Stimulated activated CD8-positive, alpha-beta memory T cell treated with anti-CD3 and anti-CD28 coated beads, Interleukin-12 subunit alpha, Interleukin-12 subunit beta, amount 100 ng/mL, for 24 hours (primary cell): ENCODE results near the gene SMARCAD1.
"Not testable (repeated sequence)": the region's sequence is repeated elsewhere in the genome, so short reads cannot be mapped to it uniquely, and the experiment has no call there.

Experiments used
- DNase-seq: peaks from one replicate; pipeline ENCODE4 v3.0.0-alpha.2; 2020; ENCODE audit errors: extremely low read depth

Gene SMARCAD1

DNA sequence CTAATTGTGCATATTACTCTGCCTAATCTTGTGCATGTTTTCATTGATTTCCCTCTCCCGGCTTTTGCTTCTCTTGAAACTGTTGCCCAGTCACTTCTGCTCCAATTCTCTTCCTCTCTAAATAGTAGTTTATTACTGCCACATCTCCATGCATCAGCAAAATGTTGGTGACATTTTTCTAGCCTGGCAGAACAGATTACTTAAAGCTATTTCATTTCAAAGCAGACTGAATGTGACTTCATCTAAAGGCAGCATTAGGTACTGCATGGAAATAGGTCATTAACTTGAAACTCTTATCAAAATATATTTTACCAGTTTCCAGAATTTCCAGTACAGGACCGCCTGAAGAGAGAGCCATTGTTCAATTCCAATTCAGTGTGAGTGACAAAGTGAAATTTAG lies 82.6 kb downstream of the SMARCAD1 start:
- DNase-seq, result no peak

DNA sequence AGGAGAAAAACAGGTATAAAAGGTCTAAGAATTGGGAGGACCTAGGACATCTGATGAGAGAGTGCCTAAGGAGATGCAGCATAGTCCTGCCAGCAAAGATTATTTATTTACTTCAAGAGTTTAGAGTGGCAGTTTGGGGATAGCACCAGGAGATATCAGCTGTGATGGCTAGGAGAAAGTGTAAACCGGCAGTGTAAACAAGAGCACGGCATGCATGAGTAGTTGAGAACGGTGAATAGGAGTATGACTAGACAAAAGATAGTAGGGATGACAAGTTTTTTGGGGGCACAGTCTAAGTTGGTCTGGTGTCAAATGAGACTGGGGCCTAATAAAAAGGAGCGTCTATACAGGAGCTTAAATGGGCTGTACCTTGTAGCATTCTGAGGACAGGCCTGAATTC lies 86.3 kb downstream of the SMARCAD1 start:
- DNase-seq, result not testable (repeated sequence)

DNA sequence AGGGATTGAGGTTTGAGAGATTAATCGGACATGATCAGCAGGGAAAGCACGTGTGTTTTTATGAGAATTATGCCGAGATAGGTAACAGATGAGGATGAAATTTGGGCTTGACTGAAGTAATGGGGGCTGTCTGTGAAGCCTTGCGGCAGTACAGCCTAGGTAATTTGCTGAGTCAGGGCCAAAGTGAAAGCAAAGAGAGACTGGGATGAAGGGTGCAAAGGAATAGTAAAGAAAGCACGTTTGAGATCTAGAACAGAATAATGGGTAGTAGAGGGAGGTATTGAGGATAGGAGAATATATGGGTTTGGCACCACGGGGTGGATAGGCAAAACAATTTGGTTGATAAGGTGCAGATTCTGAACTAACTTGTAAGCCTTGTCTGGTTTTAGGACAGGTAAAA lies 87.8 kb downstream of the SMARCAD1 start:
- not testable (repeated sequence) for DNase-seq

DNA sequence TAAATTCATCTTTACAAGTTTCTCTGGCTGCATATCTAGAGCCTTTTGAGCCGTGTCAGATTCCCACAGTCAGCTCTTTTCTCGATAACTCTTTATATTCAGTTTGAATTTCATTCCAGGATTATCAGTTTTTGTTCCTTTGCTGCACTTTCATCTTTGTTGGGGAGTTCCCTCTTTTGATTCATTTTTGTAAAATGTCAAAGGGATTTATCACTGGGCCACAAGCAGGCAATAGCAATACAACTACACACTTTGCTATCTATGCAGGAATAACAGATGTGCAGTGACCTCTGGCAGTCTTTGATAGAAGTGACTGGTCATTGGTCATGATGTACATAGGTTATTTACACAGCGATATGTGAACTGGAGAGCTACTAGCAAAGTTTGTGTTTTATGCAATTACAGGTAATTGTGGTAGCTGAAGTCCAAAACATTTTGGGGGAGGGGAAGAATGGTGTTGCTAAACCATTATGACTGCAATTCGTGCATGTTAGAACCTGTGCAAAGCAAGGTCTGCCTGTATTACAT lies 91.1 kb downstream of the SMARCAD1 start:
- no peak for DNase-seq

DNA sequence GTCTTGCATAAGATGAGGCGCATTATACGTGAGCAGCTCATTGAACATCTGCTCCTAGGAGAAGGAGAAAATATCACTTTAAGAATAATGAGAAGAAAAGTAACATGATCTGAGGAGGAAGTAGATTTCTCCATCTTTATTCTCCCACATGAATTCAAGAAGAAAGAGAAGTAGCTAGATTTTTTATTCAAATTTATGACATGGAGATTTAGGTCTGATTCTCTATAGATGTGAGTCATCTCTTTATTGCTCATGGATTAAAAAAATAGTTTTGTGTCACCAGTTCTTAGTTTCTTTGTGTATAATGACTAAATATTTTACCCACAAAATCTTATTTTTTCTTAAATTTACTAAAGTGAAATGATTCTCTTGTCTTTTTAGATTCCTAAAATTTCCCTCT lies 94.5 kb downstream of the SMARCAD1 start:
- no peak for DNase-seq

DNA sequence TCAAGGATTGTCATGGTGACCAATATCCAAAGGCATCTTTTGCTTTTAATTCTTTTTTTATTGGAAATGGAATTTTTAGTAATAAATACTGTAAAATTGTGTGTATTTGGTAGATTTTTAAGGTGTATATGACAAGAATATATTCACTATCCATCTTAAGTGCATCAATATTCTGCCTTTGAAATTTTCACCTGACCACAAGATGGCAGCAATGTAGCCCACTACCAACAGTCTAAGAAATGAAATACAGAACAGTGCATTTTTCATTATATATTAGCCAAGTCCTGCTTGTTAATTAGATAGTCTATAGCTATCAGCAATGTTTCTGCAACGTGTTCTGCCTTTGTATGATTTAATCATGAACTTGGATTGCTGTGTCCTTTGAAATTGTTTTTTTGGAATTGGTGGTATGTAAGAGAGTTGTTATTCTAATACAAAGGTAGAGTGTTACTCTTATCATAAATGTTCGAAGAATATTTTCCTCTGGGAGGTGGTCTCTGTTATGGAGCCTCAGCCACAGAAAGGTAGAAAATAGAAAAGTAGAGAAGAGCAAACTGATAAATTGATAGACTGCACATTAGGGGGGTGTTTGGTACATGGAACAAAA lies 96.8 kb downstream of the SMARCAD1 start:
- DNase-seq, result no peak

DNA sequence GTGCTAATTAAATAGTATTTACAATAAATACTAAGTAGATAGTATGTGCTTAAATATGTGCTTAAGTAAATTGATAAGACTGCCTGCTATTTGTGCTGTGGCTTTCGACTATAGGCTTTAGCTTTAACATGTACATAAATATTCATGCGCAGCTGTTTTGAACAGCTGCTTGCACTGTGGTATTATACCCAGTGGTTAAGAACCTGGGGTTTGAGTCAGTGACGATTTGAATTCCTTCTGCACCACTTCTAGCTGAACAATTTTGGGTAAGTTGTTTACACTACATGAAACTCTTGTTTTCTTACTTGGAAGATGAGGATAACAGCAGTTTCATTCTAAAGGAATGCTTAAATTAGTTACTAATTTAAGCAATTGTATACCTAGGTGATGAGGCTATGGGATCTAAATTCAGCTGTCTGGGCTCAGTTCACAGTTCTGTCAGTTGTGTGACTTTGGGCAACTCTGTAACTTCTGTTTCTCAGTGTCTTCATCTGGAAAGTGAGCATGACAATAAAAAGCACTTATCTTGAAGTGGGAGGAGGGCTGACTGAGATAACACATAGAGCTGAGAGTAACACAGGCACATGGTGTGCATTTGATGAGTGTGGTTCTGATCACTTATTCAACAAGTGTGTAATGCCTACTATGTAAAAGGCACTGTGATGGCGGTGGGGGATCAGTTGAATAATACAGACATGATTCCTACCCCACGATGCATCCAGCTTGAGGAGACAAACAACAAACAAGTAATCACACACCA lies 98.0 kb downstream of the SMARCAD1 start:
- no peak for DNase-seq

DNA sequence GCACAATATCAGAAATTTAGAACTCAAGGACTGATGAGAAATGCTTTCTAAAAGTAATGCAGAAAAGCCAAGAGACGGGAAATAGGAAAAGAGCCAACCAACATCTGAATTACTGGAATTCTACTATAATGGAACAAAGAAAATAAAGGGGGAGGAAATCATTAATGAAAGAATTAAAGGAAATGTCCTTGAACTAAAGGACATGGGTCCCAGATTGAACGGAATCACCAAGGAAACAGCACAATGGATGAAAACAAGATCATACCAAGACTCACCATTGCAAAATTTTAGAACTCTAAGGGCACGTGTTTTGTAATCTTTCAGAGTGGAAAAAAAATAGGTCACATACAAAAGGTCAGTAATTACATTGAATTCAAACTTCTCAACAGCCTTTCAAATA lies 99.0 kb downstream of the SMARCAD1 start:
- DNase-seq, result no peak

DNA sequence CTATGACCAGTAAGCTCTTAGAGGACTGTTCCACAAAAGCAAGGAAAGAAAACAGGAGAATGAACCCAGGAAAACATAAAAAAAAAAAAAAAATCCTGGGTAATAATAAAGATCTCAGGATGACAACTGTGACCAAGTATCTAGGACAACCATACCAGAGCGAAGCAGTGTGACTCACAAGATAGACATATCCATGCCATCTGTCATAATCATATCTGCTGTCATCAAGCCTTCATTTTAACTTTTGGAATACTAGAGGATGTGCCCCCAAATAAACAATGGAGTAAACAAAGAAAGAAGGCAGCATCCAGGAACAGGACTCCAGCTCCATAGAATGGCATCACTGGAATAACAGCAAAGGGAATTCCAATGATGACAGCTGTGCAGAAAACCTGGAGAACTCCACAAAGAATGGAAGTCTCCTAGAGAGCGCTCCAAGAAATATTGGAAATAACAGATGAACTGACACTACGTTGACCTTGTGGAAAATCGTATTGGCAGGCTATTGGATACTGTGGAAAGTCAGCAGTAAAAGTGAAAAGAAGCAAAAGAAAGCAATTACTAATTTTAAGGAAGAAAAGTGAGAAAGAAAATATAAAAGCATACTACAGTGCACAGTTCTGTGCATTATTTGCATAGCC lies 99.7 kb downstream of the SMARCAD1 start:
- DNase-seq, result no peak

DNA sequence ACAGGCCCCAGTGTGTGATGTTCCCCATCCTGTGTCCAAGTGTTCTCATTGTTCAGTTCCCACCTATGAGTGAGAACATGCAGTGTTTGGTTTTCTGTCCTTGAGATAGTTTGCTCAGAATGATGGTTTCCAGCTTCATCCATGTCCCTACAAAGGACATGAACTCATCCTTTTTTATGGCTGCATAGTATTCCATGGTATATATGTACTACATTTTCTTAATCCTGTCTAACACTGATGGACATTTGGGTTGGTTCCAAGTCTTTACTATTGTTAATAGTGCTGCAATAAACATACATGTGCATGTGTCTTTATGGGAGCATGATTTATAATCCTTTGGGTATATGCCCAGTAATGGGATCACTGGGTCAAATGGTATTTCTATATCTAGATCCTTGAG lies 112.3 kb downstream of the SMARCAD1 start:
- DNase-seq, result not testable (repeated sequence)

DNA sequence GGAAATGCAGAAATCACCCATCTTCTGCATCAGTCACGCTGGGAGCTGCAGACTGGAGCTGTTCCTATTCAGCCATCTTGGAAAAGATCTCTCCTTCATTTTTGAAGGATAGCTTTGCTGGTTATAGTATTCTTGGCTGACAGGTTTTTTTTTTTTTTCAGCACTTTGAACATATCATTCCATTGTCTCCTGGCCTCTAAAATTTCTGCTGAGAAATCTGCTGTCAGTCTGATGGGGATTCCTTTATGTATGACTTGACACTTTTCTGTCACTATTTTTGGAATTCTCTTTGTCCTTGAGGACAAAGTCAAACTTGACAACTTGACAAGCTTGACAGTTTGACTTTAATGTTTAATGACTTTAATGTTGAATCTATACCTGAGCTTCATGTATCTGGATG lies 118.2 kb downstream of the SMARCAD1 start:
- DNase-seq, result no peak

DNA sequence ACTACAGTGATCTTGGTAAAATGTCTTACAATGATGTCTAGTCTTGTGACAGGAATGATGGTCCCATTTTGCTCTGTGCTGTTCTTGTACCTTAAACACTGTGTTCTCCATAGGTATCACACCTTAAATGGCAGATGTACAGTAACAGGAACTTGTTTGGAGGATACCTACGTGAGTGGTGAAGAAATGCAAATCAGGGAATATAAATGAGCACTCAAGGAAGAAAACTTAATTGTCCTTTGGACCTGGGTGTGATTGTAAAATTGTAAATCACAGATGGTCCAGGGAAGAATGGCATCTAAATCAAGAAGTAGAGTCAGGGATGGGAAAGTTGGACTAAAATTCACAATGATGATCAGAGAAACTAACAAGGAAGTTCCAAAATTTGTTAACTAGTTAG lies 122.3 kb downstream of the SMARCAD1 start:
- DNase-seq, result no peak

DNA sequence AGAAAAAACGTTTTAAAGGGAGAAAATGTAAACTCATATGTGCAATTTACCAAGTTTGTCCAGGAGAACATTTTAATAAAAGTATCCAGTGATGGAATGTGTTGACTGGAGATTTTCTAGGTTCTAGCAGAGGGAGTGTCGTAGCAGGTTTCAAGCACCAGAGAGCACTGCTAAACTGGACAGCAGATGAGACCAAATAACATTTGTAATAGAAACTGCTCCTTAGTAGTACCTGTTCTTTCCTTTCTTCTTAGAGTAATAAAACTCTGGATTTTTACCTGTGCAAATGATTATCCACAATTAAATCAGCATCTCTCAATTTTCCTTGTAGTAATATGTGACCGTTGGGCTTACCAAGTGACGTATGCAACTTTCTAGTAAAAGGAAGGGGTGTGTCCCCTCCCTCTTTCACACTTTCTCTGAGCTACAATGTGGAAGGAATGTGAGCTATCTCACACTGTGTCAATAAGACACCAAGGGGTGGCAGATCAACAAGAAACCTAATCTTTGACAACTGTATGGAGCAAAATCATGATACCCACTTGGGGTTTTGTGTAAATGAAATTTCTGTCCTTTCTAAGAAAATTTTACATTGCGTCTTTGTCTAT lies 125.4 kb downstream of the SMARCAD1 start:
- DNase-seq, result no peak

DNA sequence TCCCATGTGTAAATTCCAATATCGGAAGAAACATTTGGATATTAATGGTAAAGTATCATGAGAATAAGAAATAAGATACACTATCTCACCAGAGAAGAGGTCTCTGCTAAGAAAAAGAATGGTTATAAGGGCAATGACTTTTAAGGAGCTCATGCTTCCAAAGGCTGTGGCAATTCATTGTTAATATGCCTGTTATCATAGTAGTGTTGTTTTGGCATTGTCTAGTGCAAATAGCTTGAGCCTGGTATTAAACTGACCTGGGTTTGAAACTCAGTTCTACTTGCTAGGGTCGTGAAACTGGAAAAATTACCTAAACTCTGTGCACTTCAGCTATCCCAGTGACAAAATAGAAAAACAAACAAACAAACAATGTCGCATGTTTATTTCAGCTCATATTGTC lies 126.2 kb downstream of the SMARCAD1 start:
- DNase-seq, result no peak

DNA sequence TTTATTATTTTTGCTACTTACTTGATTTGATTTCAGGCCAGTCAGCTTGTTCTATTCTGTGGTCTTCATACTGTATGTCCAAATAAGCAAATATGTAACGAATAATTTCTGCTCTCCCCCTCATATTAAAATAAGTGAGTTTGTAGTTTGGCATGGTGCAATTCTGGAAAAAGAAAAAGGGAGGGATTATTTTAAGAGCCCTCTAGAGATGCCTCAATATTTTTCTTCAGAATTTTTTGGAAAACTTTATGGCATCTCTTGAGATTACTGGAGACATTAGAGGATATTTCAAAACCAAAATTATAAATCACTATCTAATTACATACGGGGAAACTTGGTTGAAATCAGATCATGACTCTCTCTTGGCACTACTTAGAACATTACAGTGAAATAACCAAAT lies 126.8 kb downstream of the SMARCAD1 start:
- no peak for DNase-seq

DNA sequence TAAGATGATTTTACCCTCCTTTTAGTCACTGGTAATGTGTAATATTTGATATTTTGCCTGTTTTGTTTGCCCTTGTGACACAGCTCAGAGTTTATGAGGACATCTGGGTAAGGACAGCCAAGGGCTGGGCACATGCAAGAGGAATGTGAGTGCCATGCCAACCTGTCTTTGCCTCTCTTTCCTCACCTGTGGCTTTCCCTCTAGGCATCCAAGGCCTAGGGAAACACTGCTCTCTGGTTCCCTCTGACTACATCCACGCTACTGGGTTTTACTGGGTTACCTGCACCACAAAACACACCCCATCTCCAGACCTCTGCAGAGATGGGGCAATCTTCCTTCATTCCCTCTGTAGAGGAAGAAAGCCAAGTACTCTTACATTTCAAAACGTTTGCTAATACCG lies 127.3 kb downstream of the SMARCAD1 start:
- DNase-seq, result no peak

DNA sequence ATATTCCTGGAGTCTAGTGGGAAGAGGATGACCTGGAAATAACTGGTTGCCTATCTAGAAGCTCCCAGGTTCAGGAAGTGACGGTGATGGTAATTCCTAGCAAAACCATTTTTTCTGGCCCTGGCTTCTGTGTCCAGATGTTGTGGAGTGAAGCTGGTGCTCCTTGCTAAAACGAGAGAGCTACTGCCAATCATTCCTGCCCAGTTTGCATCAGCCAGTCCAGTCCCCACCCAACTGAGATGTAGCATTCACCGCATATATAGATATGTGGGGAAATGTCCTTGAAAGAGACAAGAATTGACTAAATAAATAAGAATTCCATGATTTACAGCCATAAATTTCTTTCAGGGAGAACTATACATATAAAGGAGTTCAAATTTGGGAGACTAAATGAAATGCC lies 128.6 kb downstream of the SMARCAD1 start:
- no peak for DNase-seq

DNA sequence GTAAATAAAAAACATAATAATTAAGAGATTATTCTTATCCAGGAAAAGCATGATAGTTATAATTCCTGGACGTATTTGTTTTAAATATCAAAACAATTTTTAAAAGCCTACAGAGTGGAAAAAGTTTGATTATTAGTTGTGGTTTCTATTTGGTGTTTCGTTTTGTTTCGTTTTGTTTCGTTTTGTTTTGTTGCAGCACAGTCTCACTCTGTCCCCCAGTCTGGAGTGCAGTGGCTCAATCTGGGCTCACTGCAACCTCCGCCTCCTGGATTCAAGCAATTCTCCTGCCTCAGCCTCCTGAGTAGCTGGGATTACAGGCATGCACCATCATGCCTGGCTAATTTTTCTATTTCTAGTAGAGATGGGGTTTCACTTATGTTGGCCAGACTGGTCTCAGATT lies 129.1 kb downstream of the SMARCAD1 start:
- not testable (repeated sequence) for DNase-seq

DNA sequence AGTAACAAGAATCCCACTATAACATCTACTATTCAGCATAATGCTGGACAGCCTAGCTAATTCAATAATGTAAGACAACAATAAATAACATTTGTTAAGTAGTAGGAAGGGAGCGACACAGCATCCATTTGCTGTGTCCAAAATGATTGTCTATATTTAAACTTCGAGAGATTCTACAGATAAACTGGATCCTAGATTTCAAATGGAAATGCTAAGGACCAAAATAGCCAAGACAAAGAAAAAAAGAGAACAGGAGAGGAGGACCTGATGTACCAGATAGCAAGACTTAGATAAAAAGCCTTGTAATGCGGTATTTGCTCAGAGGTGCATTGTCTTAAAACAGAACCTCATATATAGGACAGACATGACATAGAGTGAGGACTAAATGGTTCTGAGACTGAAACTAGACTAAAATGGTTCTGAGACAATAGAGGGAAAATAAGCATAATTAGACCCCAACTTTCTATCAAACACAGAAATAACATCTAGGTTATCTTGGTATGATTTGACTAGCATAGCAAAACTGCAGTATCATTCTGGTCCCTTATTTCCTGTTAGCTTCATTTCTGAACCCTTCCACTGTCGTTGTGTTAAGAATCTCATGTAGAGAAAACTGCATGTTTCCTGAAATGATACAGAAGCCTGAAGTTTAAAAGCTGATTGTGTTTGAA lies 131.2 kb downstream of the SMARCAD1 start:
- no peak for DNase-seq

DNA sequence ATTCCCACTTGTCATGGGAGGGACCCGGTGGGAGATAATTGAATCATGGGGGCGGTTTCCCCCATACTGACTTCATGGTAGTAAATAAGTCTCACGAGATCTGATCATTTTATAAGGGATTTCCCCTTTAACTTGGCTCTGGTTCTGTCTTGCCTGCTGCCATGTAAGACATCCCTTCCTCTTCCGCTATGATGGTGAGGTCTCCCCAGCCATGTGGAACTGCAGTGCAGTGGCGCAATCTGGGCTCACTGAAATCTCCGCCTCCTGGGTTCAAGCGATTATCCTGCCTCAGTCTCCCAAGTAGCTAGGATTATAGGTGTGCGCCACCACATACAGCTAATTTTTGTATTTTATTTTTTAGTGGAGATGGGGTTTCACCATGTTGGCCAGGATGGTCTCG lies 132.1 kb downstream of the SMARCAD1 start:
- no peak for DNase-seq
